Astrocyte (in vitro differentiated cells and primary cell): Measurements from ENCODE around the gene RNF125. TPM values are rescaled to one million over a fixed set of nuclear protein-coding genes. Genes with fewer than 3 reads are reported as not detected.

Experiments used
- DNase-seq: peaks from one replicate; pipeline ENCODE4 v3.0.0-alpha.2; 2010; ENCODE audit warnings: low read depth
- FAIRE-seq: peaks from 2 replicates; lab custom pipeline; 2011; peaks lifted over from hg19 to GRCh38; lab: Jason Lieb, UNC
- H2AFZ ChIP-seq: 2 replicates; pipeline ENCODE4 v1.6.0; 2012; ENCODE audit warnings: low read depth, low read length, inconsistent platforms
- H3K27ac ChIP-seq: 2 replicates; pipeline ENCODE4 v1.5.1; 2011; ENCODE audit warnings: low read depth, low read length, inconsistent platforms
- H3K27me3 ChIP-seq: 2 replicates; pipeline ENCODE4 v1.6.0; 2011; ENCODE audit warnings: low read length, inconsistent platforms; ENCODE audit not compliant: insufficient read depth
- H3K36me3 ChIP-seq: 2 replicates; pipeline ENCODE4 v1.5.1; 2011; ENCODE audit warnings: low read length, inconsistent platforms; ENCODE audit not compliant: insufficient read depth
- H3K4me1 ChIP-seq: 2 replicates; pipeline ENCODE4 v1.5.1; 2011; ENCODE audit warnings: low read length, inconsistent platforms; ENCODE audit not compliant: insufficient read depth
- H3K4me2 ChIP-seq: 2 replicates; pipeline ENCODE4 v1.6.0; 2012; ENCODE audit warnings: low read length, inconsistent platforms
- H3K4me3 ChIP-seq: 2 replicates; pipeline ENCODE4 v1.5.1; 2011; ENCODE audit warnings: low read depth, mild to moderate bottlenecking, low read length, inconsistent platforms; ENCODE audit not compliant: insufficient read depth
- H3K79me2 ChIP-seq: 2 replicates; pipeline ENCODE4 v1.6.0; 2012; ENCODE audit warnings: mild to moderate bottlenecking, low read length, inconsistent platforms; ENCODE audit not compliant: insufficient read depth
- H3K9ac ChIP-seq: 2 replicates; pipeline ENCODE4 v1.6.0; 2012; ENCODE audit warnings: mild to moderate bottlenecking, low read length, inconsistent platforms
- H3K9me3 ChIP-seq: 2 replicates; pipeline ENCODE4 v1.5.1; 2012; ENCODE audit warnings: low read depth, mild to moderate bottlenecking, low read length, inconsistent platforms; ENCODE audit not compliant: insufficient read depth
- H4K20me1 ChIP-seq: 2 replicates; pipeline ENCODE4 v1.6.0; 2012; ENCODE audit warnings: low read length, inconsistent platforms; ENCODE audit not compliant: insufficient read depth
- H3K27ac Mint-ChIP-seq: one replicate; pipeline ENCODE4 v1.8.0; 2021; ENCODE audit warnings: mild to moderate bottlenecking, mixed read lengths; ENCODE audit not compliant: unreplicated experiment
- H3K27me3 Mint-ChIP-seq: one replicate; pipeline ENCODE4 v1.8.0; 2021; ENCODE audit warnings: low read depth, mixed read lengths; ENCODE audit not compliant: unreplicated experiment
- H3K36me3 Mint-ChIP-seq: one replicate; pipeline ENCODE4 v1.8.0; 2021; ENCODE audit warnings: low read depth, mixed read lengths; ENCODE audit not compliant: unreplicated experiment
- H3K4me1 Mint-ChIP-seq: one replicate; pipeline ENCODE4 v1.8.0; 2021; ENCODE audit warnings: low read depth, mixed read lengths; ENCODE audit not compliant: unreplicated experiment
- H3K4me3 Mint-ChIP-seq: one replicate; pipeline ENCODE4 v1.8.0; 2021; ENCODE audit warnings: mild to moderate bottlenecking, moderate library complexity, mixed read lengths; ENCODE audit not compliant: unreplicated experiment
- H3K9me3 Mint-ChIP-seq: one replicate; pipeline ENCODE4 v1.8.0; 2021; ENCODE audit warnings: mild to moderate bottlenecking, mixed read lengths; ENCODE audit not compliant: unreplicated experiment
- CTCF ChIP-seq: IDR thresholded peaks from 2 replicates; pipeline ENCODE4 v1.5.1; 2011; ENCODE audit warnings: low read depth, mild to moderate bottlenecking, inconsistent platforms, low read length, moderate library complexity; ENCODE audit not compliant: insufficient read depth
- EZH2 ChIP-seq: IDR thresholded peaks from 2 replicates; pipeline ENCODE4 v1.6.1; 2012; ENCODE audit warnings: mild to moderate bottlenecking, low read length, inconsistent platforms; ENCODE audit not compliant: insufficient read depth
- total RNA-seq: library from RNA; stranded (reverse); gene quantifications from 2 replicates; pipeline ENCODE4 v1.2.1, GENCODE V29; 2021

The RNF125 gene
- total RNA-seq, 1 donor from 2014 or later: 1.9 TPM

DNA sequence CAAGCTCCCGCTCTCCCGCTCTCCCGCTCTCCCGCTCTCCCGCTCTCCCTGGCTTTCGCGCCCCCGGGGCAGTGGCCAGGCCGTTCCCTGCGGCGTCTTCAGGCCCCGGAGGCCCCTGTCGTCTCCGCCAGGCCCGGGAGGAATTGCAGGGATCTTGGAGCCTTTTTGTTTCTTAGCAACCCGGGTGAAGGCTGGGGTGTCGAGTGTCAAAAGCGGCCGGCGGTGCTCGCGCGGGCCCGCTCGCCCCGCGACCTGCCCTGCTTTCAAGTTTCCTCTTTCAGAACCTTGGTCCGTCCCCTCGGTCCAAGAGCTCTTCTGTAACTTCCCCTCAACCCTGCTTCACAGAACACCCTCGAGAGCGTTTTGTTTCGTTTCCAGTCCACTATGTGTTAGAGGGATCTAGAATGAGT lies 74.5 kb downstream of the RNF125 start:
- H3K79me2 ChIP-seq: peaks cover 56% of the 10 kb centered on the region
- H3K4me1 Mint-ChIP-seq: peaks cover 10% of the 10 kb centered on the region
- H3K27me3 Mint-ChIP-seq: no peaks in the 10 kb centered on the region
- H3K4me3 Mint-ChIP-seq: peak overlapping the region; percentile 95
- DNase-seq: peak; percentile 50
- no peaks in the 10 kb centered on the region for H3K4me1 ChIP-seq
- peaks cover 24% of the 10 kb centered on the region for H4K20me1 ChIP-seq
- peak overlapping the region; percentile 75 for H3K4me3 ChIP-seq
- H3K4me2 ChIP-seq: peak overlapping the region; percentile 89
- H3K27ac ChIP-seq: peak overlapping the region; percentile 91
- no peaks in the 10 kb centered on the region for H3K9me3 Mint-ChIP-seq
- no peak for TF ChIP-seq EZH2
- no peak for TF ChIP-seq CTCF
- no peaks in the 10 kb centered on the region for H3K36me3 ChIP-seq
- no peak for FAIRE-seq
- H3K9ac ChIP-seq: peak overlapping the region; percentile 97
- H2AFZ ChIP-seq: peak overlapping the region; percentile 97
- H3K27me3 ChIP-seq: no peaks in the 10 kb centered on the region
- H3K36me3 Mint-ChIP-seq: no peaks in the 10 kb centered on the region
- H3K9me3 ChIP-seq: no peaks in the 10 kb centered on the region
- H3K27ac Mint-ChIP-seq: peak overlapping the region; percentile 88

GRCh38 chr18:32093523-32093922 lies 74.9 kb downstream of the RNF125 start:
- Mint-ChIP-seq H3K36me3 (no peaks in the 10 kb centered on the region), H3K4me1 (peaks cover 10% of the 10 kb centered on the region), H3K9me3 (no peaks in the 10 kb centered on the region), H3K4me3 (peak overlapping the region; percentile 95), H3K27ac (peak overlapping the region; percentile 88), H3K27me3 (no peaks in the 10 kb centered on the region)
- no peak for TF ChIP-seq EZH2
- TF ChIP-seq CTCF: no peak
- Histone ChIP-seq H3K36me3 (no peaks in the 10 kb centered on the region), H3K79me2 (peaks cover 59% of the 10 kb centered on the region), H3K4me2 (peak overlapping the region; percentile 89), H3K9ac (peak overlapping the region; percentile 97), H3K27me3 (no peaks in the 10 kb centered on the region), H3K27ac (peak overlapping the region; percentile 91), H3K9me3 (no peaks in the 10 kb centered on the region), H4K20me1 (peaks cover 24% of the 10 kb centered on the region), H2AFZ (peak overlapping the region; percentile 97), H3K4me3 (peak overlapping the region; percentile 75), H3K4me1 (no peaks in the 10 kb centered on the region)
- FAIRE-seq: no peak
- peak; percentile 4 for DNase-seq

DNA sequence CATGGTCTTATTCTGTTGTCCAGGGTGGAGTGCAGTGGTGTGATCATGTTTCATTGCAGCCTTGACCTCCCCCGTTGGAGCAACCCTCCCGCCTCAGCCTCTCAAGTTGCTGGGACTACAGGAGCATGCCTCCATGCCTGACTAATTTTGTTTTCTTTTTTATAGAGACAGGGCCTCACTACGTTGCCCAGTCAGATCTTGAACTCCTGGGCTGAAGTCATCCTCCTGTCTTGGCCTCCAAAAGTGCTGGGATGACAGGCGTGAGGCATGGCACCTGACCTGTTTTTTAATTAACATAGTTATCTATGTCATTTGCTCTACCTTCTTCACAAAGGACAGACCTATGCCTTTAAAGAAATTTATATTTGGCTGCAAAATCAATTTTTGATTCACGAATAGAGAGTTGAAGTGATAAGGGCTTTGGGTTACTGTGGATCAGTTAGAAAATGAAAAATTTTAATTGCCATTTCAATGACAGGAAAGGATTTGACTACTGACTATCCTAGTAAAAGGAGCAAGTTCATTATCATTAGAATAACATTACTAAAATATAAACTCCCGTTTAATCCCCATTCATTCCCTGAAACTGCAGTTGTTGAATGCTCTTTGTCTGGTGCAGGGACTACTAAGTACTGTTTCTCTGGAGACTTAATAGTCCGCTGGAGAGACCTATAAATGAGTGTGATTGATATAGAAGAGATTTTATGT lies 76.7 kb downstream of the RNF125 start:
- Histone ChIP-seq H3K9ac (no peak overlapping the region), H4K20me1 (peaks cover 24% of the 10 kb centered on the region), H3K27ac (no peak overlapping the region), H3K9me3 (no peaks in the 10 kb centered on the region), H3K36me3 (no peaks in the 10 kb centered on the region), H3K27me3 (no peaks in the 10 kb centered on the region), H3K4me2 (no peak overlapping the region), H3K4me3 (no peak overlapping the region), H3K79me2 (peaks cover 76% of the 10 kb centered on the region), H2AFZ (no peak overlapping the region), H3K4me1 (no peaks in the 10 kb centered on the region)
- peaks cover 10% of the 10 kb centered on the region for H3K4me1 Mint-ChIP-seq
- H3K27me3 Mint-ChIP-seq: no peaks in the 10 kb centered on the region
- no peak for FAIRE-seq
- no peaks in the 10 kb centered on the region for H3K36me3 Mint-ChIP-seq
- H3K27ac Mint-ChIP-seq: no peak overlapping the region
- no peaks in the 10 kb centered on the region for H3K9me3 Mint-ChIP-seq
- H3K4me3 Mint-ChIP-seq: no peak overlapping the region
- no peak for DNase-seq
- TF ChIP-seq EZH2: no peak
- no peak for TF ChIP-seq CTCF
